CD4-positive, alpha-beta T cell treated with Interferon gamma for 1 hour (primary cell): ENCODE data around the gene IRF3.

ENCODE experiments used
- DNase-seq: peaks from one replicate; pipeline ENCODE4 v3.0.0-alpha.2; 2020

The IRF3 gene

GRCh38 chr19:49665351-49666119, at the start of gene IRF3, which contains the start of gene BCL2L12:
IRF3 (minus strand) TSS chr19:49665857; CDS start chr19:49664838, 1,019 bp downstream.
BCL2L12 (plus strand) TSS chr19:49665933; CDS start chr19:49666693, 760 bp downstream.
- DNase-seq = peak; percentile 98

- DNase-seq = no peak
Observed at GRCh38 chr19:49713236-49713845, 47.7 kb upstream of the IRF3 start.

GRCh38 chr19:49712397-49712859, 46.8 kb upstream of the IRF3 start:
- DNase-seq = no peak

GRCh38 chr19:49710372-49710951, 44.8 kb upstream of the IRF3 start:
- no peak for DNase-seq

- DNase-seq = no peak
Observed at GRCh38 chr19:49705919-49706318, 40.3 kb upstream of the IRF3 start.

- DNase-seq = no peak
Observed at GRCh38 chr19:49704888-49705642, 39.4 kb upstream of the IRF3 start.

GRCh38 chr19:49701271-49701786, 35.7 kb upstream of the IRF3 start:
- no peak for DNase-seq

GRCh38 chr19:49700563-49700962, 34.9 kb upstream of the IRF3 start:
- DNase-seq = no peak

GRCh38 chr19:49699364-49699763, 33.7 kb upstream of the IRF3 start:
- DNase-seq = no peak

- DNase-seq = no peak
Observed at GRCh38 chr19:49696865-49697264, 31.2 kb upstream of the IRF3 start.

- no peak for DNase-seq
Observed at GRCh38 chr19:49696115-49696514, 30.5 kb upstream of the IRF3 start.

- DNase-seq = no peak
Observed at GRCh38 chr19:49692147-49692506, 26.5 kb upstream of the IRF3 start.

GRCh38 chr19:49691243-49692146, 25.8 kb upstream of the IRF3 start:
- peak; percentile 29 for DNase-seq

GRCh38 chr19:49690656-49691242, 25.1 kb upstream of the IRF3 start, which contains the start of gene CPT1C:
CPT1C (plus strand) TSS chr19:49691116; CDS start chr19:49692253, 1,137 bp downstream.
- DNase-seq = peak; percentile 52

- DNase-seq = no peak
Observed at GRCh38 chr19:49690079-49690655, 24.5 kb upstream of the IRF3 start.

GRCh38 chr19:49689133-49690078, 23.7 kb upstream of the IRF3 start, which contains the start of gene ADM5:
ADM5 (plus strand) TSS chr19:49689594; CDS start chr19:49689838, 244 bp downstream.
- peak; percentile 25 for DNase-seq

GRCh38 chr19:49688531-49689132, 23.0 kb upstream of the IRF3 start:
- DNase-seq = no peak

- DNase-seq = no peak
Observed at GRCh38 chr19:49687566-49688316, 22.1 kb upstream of the IRF3 start.
